GM19240 (cell line): ENCODE measurements around the gene CDC42EP3.

Experiments used
- DNase-seq: peaks from one replicate; pipeline ENCODE4 v3.0.0; 2011; ENCODE audit warnings: low spot score; ENCODE audit not compliant: insufficient read length

CDC42EP3 gene

DNA sequence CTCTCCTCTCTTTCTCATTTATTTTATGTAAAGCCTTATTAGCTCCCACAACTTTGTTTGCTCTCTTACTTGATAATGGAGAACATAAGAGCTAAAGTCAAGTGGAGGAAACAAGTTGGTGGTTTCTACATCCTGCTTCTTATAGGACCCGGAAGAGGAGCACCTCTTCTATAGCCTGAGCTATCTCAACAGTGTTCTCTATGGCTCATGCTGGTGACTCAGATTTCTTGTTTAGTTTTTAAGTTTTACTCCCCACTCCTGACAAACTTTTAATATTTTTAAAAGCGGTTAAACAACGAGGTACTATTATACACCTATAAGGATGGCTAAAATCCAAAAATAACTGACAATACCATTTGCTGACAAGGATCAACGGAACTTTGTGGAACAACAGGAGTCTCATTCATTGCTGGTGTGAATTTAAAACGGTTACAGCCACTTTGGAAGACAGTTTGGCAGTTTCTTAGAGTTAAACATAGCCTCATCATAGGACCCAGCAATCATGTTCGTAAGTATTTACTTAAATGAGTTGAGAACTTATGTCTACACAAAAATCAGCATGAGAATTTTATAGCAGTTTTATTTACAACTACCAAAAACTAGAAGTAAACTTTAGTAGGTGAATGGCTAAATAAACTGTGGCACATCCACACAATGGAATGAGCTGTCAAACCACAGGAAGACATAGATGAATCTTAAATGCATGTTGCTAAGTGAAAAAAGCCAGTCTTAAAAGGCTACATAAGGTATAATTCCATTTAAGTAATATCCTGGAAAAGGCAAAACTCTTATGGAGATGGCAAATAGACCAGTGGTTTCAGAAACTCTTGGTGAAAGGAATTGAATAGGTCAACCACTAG is 12.7 kb upstream of the CDC42EP3 start:
- no peak for DNase-seq

DNA sequence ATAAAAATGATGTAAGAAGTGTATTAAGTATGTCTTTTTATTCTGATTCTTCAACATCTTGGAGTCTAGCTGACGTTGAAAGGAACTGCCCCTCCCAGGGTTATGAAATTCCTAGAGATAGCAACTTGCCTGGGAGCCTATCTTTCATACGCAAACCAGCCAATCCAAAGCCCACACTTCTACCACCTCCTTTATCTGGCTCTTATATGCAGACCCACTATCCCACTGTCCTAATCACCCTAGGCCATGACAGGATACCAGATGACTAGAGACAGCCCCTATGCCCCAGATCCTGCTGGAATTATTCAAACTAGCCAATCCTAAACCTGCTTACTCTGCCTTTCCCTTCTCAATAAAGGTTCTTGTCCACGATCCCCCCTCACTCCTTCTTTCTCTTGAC is 11.8 kb upstream of the CDC42EP3 start:
- no peak for DNase-seq

DNA sequence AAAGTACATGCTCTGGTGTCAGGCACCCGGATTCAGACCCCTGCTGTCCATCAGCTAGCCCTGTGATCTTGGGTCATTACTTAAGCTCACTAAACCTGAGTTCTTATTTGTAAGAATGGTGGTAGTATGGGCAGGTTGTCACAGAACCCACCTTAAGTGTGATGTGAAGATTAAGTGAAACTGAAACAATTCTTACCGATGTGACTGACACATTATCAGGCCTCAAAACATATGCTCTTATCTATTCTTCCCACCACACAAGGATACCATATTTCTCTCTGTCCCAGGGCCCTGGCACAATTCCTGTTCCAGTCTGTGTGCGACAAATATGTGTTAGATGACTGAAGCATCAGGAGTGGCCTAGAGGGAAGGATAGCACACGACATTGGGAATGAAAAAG is 11.0 kb upstream of the CDC42EP3 start:
- DNase-seq: no peak

DNA sequence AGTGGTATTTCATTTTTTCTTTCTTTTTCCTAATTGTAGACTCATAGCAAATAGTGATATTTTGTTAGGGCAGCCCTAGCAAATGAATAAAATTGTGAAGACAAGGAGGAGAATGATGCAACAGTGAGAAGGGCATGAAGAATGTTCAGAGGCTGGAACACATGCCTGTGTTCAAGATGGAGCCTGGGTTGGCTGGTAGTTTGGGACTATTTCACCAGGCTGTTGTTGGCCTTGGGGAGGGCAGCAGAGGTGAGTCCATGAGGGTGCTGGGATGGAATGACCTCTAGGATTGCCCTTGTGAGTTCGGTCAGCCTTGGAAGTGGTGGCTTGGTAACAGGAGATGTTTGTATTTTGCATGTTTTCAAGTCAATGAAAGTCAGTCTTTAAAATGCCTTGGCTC is 10.1 kb upstream of the CDC42EP3 start:
- DNase-seq: no peak

DNA sequence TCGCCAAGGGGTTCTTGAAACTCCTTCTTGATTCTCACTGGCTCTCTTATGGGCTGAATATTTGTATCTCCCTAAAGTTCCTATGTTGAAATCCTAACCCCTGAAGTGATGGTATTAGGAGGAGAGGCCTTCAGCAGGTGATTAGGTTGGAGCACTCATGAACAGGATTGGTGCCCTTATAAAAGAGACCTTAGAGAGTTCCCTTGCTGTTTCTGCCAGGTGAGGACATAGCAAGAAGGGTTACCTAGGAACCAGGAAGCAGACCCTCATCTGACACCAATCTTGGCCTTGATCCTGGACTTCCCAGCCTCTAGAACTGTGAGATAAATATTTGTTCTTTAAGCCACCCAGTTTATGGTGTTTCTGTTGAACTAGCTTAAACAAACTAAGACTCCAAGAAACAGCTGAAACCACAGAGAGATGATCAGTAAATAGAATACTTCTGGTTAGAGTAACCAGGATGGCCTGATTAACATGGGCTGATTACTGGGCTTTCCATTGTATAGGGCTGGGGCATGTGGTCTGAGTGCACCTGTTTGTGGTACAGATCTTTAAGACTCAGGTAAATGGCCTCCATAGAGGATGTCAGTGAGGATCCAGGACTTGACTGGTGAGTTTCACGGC is 7.7 kb upstream of the CDC42EP3 start:
- DNase-seq: no peak

DNA sequence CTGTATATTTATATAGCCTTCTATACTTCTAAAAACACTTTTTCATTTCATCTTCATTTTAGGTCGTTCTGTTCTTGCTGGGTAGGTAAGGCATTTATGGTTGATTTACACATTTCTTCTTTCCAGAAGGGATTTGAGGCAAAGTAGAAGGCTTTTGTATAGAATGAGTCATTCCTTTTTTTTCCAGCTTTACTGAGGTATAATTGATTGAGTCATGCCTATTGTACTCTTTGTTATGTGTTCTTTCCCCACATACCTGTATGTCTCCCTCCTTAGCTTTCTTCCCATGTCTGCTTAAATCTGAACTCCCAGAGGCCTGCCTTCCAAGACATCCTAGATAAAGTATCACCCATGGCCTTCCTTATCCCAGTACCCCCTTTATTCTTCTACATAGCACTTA is 4.8 kb upstream of the CDC42EP3 start:
- DNase-seq: no peak

DNA sequence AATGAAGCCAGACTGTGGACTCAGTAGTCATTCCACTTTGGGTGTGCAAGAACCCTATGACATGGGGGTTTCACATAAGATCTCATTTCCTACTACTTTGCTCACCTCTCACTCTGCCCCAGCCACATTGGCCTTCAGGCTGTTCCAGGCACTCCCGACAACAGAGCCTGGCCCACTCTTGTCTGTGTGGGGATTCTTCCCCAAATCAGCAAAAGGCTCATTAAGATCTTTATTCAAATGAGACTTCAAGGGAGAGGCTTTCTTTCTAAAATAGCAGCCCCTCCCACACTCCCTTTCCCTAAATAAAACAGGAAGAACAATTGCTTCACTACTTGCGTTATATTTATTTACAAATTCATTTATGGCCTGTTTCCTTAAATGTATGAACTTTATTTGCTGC is 3.5 kb upstream of the CDC42EP3 start:
- DNase-seq: no peak

DNA sequence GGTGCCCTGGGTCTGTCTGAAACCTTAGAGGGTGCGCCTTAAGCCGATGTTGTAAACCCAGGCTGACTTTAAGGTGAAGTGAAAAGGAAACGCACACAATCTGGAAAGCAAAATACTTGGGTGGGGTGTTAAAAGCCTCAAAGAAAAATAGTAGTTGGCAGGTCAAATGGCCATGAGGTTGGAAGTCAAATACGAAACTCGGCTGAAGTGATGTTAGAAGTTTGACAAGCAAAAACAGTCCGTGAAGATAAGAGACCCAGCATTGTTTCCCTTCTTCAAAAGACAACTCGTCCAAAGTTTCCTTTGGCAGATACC is 1.4 kb upstream of the CDC42EP3 start:
- DNase-seq: no peak

DNA sequence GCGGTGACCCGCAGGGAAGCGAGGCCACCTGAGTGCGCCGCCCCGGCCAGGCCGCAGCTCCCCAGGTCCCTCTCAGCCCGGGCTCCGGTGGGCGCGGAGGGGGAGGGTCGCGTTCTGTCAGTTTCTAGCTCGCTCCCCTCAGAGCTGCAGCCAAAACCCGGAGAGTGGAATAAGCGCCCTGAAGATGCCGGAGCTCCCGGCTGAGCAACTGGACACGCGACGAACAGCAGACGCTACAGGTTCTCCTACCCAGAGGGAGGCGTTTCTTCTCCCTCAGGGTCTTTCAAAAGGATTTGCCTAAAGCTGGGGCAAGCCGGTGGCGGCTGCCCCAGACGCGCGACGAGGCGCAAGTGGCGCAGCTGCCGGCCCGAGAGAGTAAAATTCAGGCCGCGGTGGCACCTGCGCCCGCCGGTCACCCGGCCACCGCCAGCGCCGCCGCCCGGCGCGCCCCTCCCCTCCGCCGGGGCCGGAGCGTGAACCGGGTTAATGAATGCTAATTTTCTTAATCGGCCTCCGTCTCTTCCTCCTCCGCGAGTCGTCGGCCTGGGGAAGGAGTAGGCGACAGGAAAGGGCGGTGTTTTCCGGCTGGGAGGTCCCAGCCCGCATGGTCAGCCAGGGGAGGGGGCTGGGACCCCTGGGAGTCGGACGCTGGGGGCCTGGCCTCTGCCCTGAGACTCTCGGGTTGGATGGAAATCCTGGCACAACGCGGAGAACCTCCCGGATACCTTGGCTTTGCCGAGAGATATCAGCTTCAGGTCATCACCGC is 845 bp upstream of the CDC42EP3 start:
- peak; percentile 78 for DNase-seq

DNA sequence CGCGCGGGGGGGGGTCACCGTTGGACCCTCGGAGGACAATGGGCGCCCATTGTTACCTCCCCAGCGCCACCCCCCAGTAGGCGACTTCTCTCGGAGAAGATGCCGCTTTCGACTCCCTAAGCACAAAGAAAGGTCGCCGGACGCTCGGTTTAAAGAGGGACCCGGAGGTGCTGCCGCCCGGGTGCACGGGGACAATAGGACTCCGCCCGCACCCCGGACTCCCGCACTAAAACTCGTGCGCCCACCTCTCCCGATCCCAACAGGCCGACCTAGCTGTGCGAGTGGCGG is 318 bp upstream of the CDC42EP3 start:
- DNase-seq: no peak

DNA sequence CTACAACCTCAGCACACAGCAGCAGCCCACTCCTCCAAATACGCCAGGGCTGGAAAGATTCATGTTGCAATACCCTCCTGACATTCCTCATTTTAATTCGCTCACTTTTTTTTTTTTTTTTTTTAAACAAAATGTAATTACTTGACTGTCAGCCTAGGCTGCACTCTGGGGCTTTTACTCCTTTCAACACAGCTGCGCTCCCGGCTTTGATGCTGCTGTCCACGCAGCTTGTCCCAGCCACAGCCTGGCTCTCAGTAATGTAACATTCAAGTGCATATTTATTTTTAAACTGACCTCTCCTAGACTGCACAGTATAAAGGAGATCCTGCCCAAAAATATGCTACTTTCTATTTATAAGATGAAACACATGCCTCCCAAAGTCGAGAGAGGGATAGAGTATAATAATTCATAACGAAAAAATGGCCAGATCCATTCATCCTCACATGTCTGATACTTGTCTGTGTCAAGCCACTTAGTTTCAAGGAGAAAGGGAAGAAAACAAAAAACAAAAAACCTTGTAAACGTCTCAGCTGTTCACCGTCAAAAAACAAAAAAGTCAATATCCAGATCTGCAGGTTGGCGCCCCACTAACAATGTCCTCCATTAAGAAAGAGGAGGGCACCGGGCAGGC is 949 bp downstream of the CDC42EP3 start:
- no peak for DNase-seq

DNA sequence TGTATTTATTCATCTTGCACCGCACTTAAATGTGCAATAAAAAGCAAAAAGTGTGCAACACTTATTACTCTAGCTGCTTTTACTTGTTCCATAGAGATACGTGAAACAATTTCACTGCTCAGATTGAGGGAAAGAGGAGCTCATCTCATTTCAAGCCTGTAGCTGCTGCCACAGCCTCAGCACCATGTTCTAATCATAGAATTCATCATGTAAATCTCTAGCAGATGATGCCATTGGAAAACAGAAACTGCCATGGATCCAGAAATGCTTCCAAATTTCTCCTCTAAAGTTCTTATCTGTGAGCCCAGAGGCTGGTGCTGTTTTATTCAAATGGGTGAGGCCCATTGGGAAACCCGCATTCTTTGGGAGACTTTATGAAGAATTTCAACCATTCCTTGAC is 2.0 kb downstream of the CDC42EP3 start:
- no peak for DNase-seq

DNA sequence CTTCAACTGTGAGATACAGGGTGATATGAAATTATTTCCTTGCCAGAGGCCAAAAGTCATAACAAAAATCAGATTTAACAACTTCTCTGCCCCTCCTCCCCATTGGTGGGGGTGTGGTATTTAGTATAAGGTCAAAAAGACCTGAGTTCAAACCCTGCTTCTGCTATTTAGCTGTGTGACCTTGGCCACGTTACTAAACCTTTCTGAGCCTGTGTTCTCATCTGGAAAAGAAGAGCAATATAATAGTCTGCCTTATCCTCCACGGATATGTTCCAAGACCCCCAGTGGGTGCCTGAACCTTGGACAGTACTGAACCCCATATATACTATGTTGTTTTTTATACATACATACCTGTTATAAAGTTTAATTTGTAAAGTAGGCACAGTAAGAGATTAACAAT is 3.7 kb downstream of the CDC42EP3 start:
- DNase-seq: no peak

DNA sequence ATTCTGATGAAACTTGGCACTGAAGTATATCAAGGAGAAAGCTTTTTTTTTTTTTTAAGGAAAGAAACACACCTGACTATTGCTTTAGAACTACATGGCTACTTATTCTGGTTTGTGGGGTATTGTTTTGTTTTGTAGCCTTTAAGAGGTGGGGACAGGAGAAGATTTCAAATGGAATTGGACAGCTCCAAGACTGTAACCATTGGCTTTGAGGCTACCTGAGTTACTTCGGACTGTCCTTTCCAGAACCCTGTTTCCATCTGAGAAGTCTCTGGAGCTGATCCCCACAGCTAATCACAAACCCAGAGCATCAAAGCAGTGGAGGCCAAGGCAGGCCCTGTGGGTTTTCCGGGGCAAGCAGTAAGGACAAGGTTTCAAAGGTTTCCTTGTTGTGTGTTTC is 4.7 kb downstream of the CDC42EP3 start:
- DNase-seq: no peak

DNA sequence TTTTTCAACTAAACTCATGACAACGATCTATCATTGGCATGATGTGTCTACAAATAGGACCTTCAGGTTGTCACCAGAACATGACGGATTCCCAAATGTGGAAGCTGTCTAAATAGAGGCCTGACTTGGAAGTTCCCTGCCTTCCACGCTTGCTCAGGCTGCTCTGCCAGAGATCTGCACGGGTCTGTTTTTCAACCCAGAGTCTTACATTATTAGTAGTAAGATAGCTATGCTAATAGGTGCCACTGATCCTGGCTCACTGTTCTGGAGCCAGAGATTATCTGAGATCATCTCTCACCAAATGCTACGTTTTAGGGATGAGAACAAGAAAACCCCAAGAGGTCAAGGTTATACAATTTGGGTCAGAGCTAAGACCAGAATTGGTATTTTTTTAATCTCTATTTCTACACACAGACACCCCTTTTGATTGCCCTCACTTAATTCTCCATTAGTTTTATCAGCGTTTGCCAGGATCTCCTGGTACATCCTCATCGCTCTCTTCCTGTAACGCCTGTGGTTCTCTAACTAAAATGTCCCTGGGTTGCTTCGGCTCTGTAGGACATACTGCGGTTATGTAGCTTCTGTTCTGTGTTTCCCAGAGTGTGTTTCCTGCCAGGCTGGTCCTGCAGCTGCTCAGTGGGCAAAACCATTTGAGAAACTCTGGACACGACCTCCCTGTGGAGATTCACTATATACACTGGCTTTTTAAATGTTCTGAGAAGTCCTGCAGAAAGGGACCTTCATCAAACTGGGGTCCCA is 5.7 kb downstream of the CDC42EP3 start:
- DNase-seq: no peak

DNA sequence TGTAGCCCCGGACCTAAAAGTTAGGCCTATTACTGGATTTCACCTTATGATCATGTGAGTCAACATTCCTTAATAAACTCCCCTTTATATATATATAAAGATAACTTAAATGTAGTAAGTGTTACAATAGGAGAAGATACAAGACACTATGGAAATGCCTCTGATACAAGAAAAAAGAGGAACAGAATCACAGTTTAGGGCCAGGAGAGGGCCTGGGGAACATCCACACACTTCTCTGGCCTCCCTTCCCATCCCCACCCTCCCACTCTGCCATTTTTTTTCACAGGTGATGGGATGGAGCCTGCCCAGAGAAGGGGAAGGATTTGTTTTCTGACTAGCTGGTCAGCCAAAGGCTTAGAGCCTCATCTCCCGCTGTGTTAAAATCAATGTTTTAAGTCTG is 6.4 kb downstream of the CDC42EP3 start:
- DNase-seq: no peak

DNA sequence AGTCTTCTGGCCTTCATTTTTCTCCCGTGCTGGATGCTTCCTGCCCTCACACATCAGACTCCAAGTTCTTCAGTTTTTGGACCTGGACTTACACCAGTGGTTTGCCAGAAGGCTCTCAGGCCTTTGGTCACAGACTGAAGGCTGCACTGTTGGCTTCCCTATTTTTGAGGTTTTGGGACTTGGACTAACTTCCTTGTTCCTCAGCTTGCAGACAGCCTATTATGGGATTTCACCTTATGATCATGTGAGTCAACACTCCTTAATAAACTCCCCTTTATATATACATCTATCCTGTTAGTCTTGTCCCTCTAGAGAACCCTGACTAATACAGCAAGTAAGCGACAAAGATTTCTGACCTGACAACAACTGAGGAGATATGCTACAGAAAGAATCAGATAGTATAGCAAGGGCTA is 7.2 kb downstream of the CDC42EP3 start:
- no peak for DNase-seq

DNA sequence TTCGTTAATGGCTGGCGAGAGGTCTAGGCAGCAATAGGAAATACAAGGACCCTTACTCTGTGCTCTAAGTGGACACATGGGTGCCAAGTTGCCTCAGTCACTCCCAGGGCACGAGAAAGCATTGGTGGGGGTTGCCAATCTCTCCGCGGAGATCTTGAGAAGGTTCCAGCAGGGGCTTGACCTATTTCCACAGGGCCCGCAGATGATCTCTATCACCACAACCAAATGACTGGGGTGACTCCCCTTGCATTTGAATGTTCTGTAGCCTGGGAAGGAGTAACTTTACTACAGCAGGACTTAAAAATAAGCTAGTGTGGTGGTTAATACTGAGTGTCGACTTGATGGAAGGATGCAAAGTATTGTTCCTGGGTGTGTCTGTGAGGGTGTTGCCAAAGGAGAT is 8.1 kb downstream of the CDC42EP3 start:
- no peak for DNase-seq

DNA sequence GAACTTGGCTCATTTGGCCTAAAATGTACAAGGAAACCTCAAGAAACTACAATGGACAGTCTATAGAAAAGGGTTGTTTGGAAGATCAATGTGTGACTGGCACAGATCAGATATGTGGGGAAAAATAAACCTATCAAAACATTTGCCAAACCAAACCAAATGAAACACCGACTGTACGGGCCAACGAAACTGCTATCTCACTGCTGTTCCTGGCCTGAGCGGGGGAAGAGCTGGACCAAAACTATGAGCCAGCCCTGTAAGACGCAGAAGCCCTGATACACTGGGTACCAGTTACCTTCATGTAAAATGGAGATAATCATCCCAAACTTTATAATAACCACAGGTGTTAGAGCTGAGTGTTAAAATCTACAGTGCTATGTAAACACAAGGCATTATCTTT is 11.7 kb downstream of the CDC42EP3 start:
- DNase-seq: no peak

DNA sequence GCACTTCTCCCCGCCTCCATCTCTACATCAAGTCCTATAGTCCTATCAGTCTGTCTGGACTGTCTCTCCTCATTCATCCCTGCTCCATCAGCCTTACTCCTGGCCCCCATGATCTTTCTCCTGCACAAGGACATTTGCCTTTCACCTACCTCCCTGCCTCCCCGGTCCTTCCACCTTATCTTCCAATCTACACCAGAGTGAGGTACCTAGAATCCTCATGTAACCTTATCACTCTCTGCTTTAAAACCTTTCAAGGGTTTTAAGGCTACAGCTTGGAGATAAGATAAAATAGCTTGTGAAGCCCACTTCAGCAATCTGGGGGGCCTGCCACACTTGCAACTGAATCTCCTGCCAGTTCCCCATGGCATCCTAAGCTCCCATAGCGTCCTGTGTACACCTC is 12.8 kb downstream of the CDC42EP3 start:
- no peak for DNase-seq

DNA sequence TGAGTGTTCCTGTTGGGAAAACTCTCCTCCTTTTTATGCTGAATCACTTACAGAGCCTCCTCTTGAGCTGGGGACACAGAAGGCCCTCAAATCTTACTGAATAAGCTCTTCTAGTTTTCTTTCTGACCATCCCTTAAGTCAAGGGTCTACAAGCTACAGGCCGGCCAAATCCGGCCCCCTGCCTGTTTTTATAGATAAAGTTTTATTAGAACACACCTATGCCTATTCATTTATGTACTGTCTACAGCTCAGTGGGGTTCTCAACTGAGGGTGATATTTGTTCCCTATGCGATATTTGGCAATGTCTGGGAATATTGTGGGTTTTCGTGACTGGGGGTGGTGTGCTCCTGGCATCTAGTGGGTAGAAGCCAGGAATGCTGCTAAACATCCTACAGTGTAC is 14.0 kb downstream of the CDC42EP3 start:
- no peak for DNase-seq
